T-helper 2 cell treated with Interferon-gamma antibody and Interleukin-4, amounts not matched to agents 100 ng/mL and 5 ng/mL, for 36 hours (primary cell): ENCODE results near the gene CCL21. TPM values are rescaled to one million over a fixed set of nuclear protein-coding genes. Genes with fewer than 3 reads are reported as not detected.

Experiments used
- intact Hi-C: fragments of 100-400 bp; cut with micrococcal nuclease; formaldehyde crosslinking; loops from one replicate; pipeline ENCODE4 v1.15.1; 2023
- total RNA-seq: library from RNA; stranded (reverse); gene quantifications from 2 replicates; pipeline ENCODE4 v1.2.3, GENCODE V29; 2022

The CCL21 gene
- total RNA-seq, 1 donor from 2014 or later, result not detected

DNA sequence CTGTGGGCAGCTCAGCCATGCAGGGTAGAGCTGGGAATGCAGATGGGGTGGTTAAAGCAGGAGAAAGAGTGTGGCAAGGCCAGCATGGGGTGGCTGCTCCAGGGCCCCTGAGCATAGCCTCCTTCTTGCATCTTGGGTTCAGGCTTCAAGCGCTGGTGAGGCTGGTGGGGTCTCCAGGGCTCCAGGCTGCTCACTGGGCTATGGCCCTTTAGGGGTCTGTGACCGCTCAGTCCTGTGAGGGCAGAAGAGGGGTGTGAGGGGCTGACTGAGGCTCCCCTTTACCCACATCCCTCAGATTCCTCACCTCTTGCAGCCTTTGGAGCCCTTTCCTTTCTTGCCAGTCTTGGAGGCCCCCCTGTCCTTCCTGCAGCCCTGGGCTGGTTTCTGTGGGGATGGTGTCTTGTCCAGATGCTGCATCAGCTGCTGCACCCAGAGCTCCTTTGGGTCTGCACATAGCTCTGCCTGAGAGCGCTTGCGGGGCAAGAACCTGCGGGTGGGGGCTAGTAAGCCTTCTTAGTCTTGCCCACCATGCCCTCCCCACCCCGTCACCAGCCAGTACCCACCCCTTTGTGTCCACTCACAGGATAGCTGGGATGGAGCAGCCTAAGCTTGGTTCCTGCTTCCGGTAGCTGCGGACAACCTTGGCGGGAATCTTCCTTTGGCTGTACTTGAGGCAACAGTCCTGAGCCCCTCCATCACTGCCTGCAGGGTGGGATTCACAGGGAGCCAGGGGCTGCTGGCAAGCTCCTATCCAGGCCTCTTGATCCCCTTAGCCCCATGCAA, 549 bp downstream of the CCL21 start:
- intact Hi-C loops, result no loop called here

DNA sequence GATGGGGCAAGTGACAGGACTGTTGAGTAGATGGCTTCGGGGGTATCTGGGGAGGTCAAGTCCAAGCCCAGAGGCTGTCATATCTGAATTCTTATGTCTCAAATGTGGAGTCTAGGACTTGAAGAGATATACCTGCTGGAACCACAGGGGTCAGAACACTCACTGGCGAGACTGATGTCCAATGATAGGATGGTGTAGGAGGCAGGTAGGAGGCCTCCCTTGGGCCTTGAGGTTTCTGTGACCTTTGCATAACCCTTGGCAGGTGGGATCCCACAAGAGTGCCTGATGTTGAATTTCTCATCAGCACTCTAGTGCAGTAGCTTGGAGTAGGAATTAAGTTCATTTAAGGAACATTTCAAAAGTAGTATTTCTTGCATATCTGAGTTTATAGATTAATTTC, 2.8 kb downstream of the CCL21 start:
- intact Hi-C loops, result no loop called here

DNA sequence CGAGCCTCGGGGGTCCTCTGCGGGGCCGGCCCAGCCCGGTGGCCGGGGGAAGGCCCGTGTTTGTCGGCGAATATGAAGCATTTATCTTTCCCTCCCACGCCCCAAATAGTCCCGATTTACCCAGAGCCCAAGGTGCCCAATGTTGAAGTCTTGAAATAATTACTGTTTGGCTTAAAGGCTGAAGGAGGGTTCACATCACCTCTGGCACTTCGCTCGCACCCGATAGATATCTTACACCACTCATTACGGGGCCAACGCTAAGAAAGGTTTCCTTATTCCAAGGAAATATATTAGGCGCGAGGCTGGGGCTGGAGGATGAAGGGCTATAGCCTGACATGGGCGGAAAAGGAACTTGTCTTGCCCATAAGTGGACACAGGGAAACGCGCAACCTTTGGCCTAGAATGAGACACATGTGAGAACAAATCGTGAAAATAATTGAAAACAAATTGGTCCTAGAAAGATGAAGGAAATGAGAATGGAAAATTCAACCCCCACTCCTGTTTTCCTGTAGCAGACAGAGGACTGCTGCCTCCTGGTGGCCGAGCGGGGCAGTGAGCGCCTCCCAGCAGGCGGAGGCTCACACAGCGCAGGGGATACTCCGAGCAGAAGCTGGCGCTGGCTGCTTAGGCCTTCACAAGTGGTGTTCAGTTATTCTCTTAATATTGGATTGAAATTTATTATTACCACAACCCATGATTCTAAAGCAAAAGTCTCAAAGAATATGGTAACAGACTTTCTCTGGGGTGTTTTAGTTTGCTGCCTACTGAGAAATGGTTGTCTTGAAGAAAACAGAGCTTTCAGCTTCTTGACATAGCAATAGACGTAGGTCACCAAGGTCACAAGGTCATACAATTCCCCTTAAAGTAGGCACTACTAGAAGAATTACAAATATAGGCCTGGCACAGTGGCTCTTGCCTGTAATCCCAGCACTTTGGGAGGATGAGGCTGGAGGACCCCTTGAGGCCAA, 7.9 kb downstream of the CCL21 start:
- intact Hi-C loops, result loop anchor here (1.0 to 2.0 kb wide), 5 partner anchors 27 to 90 kb away; partner anchors contain the start of genes GALT and RPP25L

DNA sequence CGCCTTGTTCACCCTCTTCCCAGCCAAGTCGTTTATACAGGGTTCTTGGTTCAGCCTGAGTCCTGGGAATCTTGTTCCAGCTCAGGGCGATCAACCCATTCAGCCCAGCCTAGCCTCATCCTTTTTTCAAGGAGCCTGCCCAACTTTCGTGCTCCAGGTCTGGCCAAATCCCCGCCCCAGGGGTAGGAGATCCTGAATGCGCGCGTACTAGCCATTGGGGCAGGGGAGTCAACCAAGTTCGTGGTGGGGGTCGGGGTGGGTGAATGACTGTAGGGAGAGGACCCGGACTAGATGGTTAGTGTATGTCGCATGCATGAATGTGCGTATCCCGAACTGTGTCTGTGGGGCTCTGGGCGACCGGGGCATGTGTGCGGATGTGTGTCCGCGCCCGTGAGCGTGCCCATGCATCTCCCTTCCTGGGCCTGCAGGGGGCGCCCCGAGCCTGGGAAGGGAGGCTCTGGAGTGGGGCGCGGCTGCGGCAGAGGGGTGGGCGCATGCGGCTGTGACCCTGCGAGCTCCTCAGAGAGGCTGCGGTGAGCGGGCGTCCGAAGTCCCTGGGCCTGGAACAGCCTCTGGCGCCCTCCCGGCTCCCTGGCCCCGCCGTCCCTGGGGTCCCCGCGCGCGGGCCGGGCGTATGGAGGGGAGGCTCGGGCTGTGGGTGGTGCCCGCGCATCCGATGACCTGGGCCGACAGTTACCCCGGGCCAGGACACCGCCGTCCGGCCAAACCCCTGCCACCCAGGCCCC, 8.7 kb downstream of the CCL21 start:
- intact Hi-C loops, result loop anchor here (1.0 to 2.0 kb wide), 2 partner anchors 26 to 54 kb away; partner anchors contain the start of gene GALT

DNA sequence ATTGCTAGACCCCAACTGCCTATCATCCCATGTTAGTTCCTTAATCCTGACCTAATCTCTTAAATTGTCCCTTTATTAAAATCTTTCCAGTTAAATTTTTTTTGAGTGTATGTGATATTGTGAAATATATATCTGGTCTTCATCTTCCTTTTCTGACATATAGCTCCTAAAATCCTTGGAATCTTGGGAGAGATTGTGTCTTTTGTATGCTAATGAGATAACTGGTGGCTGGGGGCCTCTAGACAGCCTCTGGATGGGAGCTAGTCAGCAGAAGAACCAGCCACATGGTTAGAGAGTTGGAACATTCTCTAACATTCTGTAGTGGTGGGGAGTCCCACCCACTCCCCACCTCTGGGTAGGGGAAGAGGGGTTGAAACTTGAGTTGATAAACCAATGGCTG, 15.1 kb downstream of the CCL21 start:
- intact Hi-C loops, result no loop called here

DNA sequence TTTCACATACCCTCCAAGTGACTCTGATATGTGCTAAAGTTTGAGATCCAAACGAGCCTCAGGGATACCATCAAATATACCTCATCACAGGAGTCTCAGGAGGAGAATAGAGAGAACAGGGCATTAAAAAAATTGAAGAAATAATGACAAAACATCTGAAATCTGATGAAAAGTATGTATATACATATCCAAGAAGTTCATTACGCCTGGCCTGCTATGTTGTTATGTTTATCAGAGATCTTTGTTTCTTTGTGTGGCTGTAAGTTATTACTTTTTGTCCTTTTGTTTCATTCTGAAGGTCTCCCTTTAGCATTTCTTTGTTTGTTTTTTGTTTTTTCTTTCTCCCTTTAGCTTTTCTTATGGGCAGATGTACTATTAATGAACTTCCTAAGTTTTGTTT, 16.4 kb downstream of the CCL21 start:
- intact Hi-C loops, result no loop called here

DNA sequence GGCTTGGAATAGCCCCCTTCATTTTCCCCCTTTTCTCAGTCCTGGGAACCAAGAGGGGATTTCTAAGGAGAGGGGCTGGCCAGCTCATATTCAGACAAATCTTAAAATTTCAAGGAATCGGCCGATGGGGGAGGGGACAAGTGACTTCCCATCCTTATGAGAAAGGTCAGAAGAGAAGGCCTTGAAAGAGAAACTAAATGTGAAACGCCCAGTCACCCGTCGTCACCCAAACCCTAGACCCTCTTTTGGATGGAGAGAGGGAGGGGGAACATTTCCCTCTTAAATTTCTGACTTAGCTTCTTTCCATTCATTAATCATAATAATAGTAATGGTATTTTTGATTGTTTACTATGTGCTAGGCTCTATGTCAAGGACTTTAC, 18.0 kb downstream of the CCL21 start:
- intact Hi-C loops, result no loop called here

DNA sequence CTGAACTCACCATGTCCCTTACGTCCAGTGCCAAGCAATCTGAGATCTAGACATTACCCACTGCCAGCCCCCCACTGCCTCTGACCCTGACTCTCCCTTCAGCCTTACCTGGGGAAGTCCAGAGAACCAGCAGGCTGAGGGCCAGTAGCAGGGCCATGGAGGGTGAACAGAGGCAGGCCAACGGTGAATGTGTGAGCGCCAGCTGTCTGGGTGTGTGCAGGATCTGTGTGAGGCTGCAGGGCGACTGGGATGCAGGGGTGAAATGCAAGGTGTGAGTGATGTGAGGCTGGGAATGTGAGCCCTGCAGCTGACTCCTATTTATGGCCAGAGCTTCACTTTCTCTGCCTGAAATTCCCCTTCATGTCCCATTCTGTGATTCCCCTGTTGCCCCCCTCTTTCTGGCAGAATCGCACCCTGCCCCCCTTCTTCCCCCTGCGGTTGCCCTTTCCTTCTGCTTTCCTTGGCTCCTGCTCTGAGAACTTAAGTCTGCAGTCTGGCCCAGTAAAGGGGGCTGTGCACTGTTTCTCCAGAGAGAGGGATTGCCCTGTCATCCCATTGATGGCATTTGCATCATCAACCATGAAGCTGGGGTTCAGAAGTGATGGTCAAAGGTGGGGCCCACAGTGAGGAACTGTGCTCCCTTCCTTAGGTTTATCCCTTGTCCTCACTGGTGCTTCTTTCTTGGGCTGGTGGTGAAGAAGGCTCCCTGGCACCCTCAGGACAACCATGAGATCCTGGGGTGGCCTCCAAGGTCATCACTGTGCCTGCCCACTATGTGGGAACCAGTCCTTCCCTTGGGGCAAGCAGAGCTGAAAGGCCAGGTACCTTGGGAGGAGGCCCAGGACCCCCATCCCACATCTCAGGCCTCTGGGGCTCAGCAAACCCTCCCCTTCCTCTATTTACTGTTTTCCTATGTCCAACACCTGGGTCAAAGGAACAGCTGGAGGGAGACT, 18.7 kb downstream of the CCL21 start, which contains the start of gene CCL19:
Gene CCL19 (minus strand): TSS at position 294 of the 953 bp plus-strand sequence. CDS start 137 bp downstream, at position 157.
- intact Hi-C loops, result no loop called here

DNA sequence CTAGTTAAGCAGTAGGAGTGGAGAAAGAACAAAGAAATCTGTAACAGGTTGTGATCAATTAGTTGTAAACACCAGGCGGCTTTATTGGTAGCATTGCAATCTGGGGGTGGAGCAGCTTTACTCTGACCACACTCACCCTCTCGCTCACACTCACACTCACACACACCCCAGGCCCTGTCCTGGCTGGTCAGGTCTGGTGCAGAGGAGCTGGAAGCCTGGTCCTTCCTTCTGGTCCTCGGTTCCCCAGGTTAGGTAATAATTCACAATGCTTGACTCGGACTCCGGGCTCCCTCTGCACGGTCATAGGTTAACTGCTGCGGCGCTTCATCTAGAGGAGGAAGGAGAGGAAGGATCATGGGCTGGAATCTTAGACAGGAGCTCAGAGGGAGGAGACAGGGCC, 20.4 kb downstream of the CCL21 start:
- intact Hi-C loops, result no loop called here

DNA sequence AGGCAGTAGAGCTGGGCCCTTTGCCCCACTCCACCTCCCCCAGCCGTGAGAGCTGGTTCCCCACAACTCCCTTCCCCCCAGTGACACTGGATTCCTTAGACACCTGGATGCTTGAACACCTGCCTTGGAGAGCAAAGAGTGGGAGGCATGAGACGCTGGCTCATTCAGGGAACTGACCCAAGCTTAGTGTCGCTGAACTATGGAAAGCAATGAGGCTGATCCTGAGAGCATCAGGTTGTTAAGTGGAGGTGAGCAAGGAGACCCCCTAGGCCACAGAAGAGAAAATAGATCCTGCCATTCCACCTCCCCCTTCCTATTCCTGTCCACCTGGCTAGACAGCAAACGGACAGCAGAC, 20.8 kb downstream of the CCL21 start:
- intact Hi-C loops, result no loop called here

DNA sequence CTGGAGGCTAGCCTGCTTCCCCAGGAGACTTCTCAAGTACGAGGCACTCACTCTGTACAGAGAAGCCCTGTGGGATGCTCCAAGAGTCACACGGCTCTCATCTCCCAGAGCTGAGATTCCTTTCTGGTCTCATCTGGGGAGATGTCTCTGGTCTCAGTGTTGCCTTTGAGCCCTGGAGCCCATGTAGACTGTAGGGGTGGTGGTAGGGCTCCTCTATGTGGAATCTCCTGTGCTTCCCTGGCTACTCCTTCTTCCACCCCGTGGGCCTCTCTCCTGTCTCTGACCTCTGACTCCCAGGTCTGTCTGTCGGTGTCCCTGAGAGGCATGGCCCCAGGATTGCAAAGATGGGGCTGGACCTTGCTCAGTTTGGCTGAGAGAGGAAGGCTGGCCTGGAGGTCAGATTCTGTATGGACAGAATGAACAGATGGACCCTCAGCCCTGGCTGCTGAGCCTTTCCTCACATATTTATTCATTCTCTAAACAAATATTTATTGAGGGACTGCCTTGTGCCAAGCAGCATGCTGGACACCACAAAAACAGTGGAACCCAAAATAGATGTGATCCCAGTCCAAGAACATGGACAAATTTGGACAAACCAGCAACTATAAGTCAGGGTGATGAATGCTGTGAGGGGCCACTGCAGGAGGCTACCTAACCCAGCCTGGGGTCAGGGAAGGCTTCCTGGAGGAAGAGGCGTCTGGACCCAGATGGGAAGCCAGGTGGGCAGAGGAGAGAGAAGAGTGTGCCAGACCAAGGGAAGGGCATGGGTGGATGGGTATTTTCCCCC, 21.4 kb downstream of the CCL21 start:
- intact Hi-C loops, result no loop called here

DNA sequence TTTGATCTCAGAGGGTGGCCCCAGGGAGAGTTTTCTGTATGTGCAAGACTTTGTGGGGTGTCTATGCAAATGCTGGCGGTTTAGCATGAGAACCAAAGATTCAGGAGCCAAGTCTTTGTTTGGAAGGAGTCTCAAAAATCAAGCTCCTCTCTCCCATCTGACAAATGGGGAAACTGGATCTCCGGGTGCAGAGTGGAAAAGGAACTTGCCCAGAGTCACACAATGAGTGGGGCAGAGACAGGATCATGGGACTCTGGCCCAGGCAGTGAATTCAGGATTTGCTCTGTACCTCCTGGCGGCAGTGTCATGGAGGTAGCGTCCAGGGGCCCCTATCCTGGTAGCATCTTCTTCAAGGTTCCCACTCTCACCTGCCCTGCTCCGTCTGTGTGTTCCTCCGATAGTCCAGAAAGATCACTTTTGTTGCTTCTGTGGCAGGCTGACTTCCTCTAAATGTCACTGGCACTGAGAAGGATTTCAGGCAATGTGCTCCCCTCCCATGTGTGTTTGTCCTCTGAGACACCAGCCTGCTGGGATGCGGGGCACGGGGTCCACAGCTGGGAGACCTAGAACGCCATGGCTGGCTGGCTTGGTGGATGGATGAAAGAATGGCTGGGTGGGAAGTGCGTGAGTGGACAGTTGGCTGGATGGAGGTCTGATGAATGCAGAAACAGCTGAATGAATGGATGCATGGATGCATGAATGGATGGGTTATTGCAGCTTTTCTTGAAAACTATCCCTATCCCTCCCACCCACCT, 22.5 kb downstream of the CCL21 start:
- intact Hi-C loops, result no loop called here

DNA sequence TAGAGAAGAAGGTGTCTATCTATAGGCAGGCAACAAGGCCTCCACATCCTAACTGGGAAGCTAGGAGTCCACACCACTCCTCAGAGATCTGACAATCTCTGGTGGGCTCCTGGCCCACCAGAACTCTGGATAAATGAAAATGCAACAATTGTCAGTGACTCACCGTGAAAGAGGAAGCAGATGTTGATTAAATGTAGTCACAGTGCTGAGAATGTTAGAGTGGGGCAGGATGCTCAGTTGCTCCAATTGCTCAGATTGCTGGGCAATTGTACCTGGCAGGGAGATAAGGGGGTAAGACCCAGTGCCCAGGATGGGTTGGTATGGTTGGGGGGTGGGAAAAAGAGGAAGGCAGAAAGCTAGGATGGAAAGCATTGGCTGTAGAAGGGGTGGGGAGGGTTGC, 23.2 kb downstream of the CCL21 start:
- intact Hi-C loops, result no loop called here

DNA sequence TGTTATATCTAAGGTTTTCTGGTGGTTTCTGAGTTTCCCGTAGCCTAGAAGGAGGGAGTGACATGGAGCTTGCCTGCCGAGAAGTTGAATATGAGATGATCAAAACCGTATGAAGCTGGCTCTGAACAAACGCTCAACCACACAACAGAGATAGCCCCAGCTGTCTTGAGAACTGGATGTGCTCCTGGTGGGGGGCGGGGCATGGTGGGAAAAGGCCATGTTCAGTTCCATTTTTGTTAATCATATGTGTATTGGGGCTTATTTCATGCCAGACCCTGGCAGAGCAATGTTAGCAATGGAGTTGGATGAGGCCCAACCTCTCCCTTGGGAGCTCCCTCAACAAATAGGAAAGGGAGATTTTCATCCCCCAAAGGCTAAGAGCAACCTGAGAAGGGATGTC, 23.7 kb downstream of the CCL21 start:
- intact Hi-C loops, result no loop called here

DNA sequence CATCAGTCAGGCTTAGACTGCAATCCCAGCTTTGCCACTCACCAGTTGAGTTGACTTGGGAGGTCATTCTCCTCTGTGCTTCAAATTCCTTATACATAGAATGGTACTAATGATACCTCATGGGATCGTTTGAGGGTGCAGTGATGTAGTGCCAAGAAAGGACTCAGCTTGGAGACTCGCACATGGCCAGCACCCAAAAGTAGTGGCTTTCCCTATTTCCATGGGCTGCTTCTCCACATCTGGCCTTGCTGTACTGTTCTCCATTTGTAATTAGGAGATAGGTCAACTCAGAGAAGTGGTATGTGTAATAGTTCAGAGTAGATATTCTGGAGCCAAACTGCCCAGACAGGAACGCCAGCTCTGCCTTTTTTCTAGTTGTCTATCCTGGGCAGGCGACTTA, 24.3 kb downstream of the CCL21 start:
- intact Hi-C loops, result no loop called here

DNA sequence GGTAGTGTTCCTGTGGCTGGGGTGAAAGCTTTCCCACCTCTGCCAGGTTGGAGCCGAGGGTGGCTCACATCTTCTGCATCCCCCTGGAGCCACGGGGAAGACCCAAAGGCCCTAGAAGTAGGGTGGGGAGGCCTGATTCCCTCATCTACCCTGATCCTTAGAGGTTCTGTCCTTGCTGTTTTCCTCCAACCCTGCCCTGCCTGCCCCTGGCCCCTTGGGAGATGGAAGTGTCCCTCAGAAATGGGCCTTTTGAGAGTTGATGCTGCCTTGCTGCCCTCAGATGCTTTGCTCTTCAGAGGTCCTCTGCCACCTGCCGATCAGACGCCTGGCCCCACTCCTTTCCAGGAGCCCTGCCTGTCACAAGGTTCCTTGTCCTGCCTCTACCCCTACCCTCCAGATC, 25.1 kb downstream of the CCL21 start:
- intact Hi-C loops, result no loop called here

DNA sequence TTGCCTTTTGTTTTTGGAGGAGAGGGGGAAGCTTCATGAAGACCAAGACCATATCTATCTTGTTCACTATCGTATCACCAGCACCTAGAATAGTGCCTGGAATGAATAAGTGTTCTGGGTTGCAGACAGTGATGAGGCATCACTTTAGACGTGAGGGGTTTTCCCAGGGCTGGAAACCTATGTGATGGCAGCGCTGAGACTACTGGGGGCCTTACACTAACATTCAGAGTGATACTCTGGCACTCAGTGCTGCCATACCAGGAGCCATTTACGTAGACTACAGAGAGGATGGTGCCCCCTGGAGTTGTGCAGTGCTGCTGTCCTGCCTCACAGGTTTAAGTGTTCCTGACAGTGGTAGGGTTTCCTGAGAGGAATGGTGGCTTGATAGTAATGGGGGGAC, 25.8 kb downstream of the CCL21 start:
- intact Hi-C loops, result no loop called here

DNA sequence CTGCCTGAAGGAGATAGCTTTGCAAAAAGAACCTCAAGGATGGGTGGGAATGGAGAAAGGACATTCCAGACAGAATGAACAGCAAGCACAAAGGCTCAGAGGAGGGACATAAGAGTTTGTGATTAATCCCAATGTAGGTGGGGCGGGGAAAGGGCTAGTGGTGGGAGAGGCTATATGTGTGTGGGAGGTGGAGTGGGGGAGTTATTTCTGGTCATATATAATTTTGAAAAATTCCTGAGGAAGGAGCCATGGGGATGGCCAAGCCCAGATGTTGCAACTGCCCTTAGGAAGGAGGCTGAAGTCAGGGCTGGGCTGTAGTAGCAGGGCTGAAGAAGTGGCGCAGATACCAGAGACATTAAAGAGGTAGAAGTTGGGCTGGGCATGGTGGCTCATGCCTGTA, 34.1 kb downstream of the CCL21 start:
- intact Hi-C loops, result loop anchor here (1.0 kb wide), 1 partner anchor 25 kb away; no protein-coding TSS in a partner anchor
